ENCODE results near the gene RCBTB2.
A peak's percentile ranks its signal among the peaks of the same experiment; 100 is the strongest.

RCBTB2 gene

GRCh38 chr13:48485432-48485831 lies 47.4 kb downstream of the RCBTB2 start:
- POLR2A ChIA-PET: no interaction called here
- peaks cover 0 to 5% (median 0%) of the 10 kb centered on the region in 5 experiments for H3K9me3 ChIP-seq (ENCODE audit: control extremely low read depth in 1 of 5, control insufficient read depth in 4 of 5, insufficient read depth in 2 of 5, low read depth in 1 of 5, low read length in 4 of 5)
- peaks cover 0 to 30% (median 0%) of the 10 kb centered on the region in 4 experiments for H3K4me1 ChIP-seq (ENCODE audit: control extremely low read depth in 1 of 4, control insufficient read depth in 4 of 4, insufficient read depth in 4 of 4, low read length in 3 of 4)
- DNase-seq: no peak
- H3K27ac ChIP-seq (ENCODE audit: insufficient read depth in 1 of 2, low read depth in 1 of 2, low read length in 2 of 2, poor library complexity in 1 of 2, severe bottlenecking in 2 of 2): no peak overlapping the region
- H3K27me3 ChIP-seq (replicated peaks in 2 of 5; ENCODE audit: control insufficient read depth in 4 of 5, insufficient read depth in 5 of 5, low read length in 4 of 5): no peaks in the 10 kb centered on the region
- CTCF ChIA-PET: interaction anchor here (0.8 to 1.7 kb wide), 3 partner anchors 9 to 33 kb away, joined by 3 to 4 read pairs (median 3); no protein-coding TSS in a partner anchor
- peaks cover 0 to 18% (median 6%) of the 10 kb centered on the region in 4 experiments for H3K36me3 ChIP-seq (ENCODE audit: control insufficient read depth in 4 of 4, insufficient read depth in 4 of 4, low read length in 3 of 4)
- no peak overlapping the region for H3K4me3 ChIP-seq (ENCODE audit: control insufficient read depth in 1 of 7, extremely low read depth in 1 of 7, insufficient read depth in 4 of 7, low read depth in 2 of 7, low read length in 6 of 7)
- 100% methylated on average over 3 of the region's 3 CpGs for WGBS (ENCODE audit: insufficient coverage)

GRCh38 chr13:48483575-48483974 lies 49.3 kb downstream of the RCBTB2 start:
- POLR2A ChIA-PET: no interaction called here
- 93% methylated on average over 2 of the region's 3 CpGs for WGBS (ENCODE audit: insufficient coverage)

GRCh38 chr13:48478391-48478790 lies 54.5 kb downstream of the RCBTB2 start:
- Histone ChIP-seq H3K27ac (ENCODE audit: insufficient read depth in 1 of 2, low read depth in 1 of 2, low read length in 2 of 2, poor library complexity in 1 of 2, severe bottlenecking in 2 of 2) (no peak overlapping the region), H3K9me3 (ENCODE audit: control extremely low read depth in 1 of 5, control insufficient read depth in 4 of 5, insufficient read depth in 2 of 5, low read depth in 1 of 5, low read length in 4 of 5) (no peaks in the 10 kb centered on the region), H3K27me3 (replicated peaks in 2 of 5; ENCODE audit: control insufficient read depth in 4 of 5, insufficient read depth in 5 of 5, low read length in 4 of 5) (no peaks in the 10 kb centered on the region), H3K4me3 (ENCODE audit: control insufficient read depth in 1 of 7, extremely low read depth in 1 of 7, insufficient read depth in 4 of 7, low read depth in 2 of 7, low read length in 6 of 7) (no peak overlapping the region), H3K4me1 (ENCODE audit: control extremely low read depth in 1 of 4, control insufficient read depth in 4 of 4, insufficient read depth in 4 of 4, low read length in 3 of 4) (peaks cover 0 to 26% (median 0%) of the 10 kb centered on the region in 4 experiments), H3K36me3 (ENCODE audit: control insufficient read depth in 4 of 4, insufficient read depth in 4 of 4, low read length in 3 of 4) (peaks cover 9 to 44% (median 14%) of the 10 kb centered on the region in 4 experiments)
- WGBS (ENCODE audit: insufficient coverage): no CpG with 5 or more reads among the region's 1 CpG
- ChIA-PET POLR2A (no interaction called here), CTCF (interaction anchor here (1.1 kb wide), 1 partner anchor 14 kb away, joined by 3 read pairs; no protein-coding TSS in a partner anchor)
- DNase-seq: no peak

More at GRCh38 chr13:48483575-48483974, 49.3 kb downstream of the RCBTB2 start:
- no peak for DNase-seq
- Histone ChIP-seq H3K27me3 (replicated peaks in 2 of 5; ENCODE audit: control insufficient read depth in 4 of 5, insufficient read depth in 5 of 5, low read length in 4 of 5) (no peaks in the 10 kb centered on the region), H3K4me3 (ENCODE audit: control insufficient read depth in 1 of 7, extremely low read depth in 1 of 7, insufficient read depth in 4 of 7, low read depth in 2 of 7, low read length in 6 of 7) (no peak overlapping the region), H3K9me3 (ENCODE audit: control extremely low read depth in 1 of 5, control insufficient read depth in 4 of 5, insufficient read depth in 2 of 5, low read depth in 1 of 5, low read length in 4 of 5) (peaks cover 0 to 5% (median 0%) of the 10 kb centered on the region in 5 experiments), H3K4me1 (ENCODE audit: control extremely low read depth in 1 of 4, control insufficient read depth in 4 of 4, insufficient read depth in 4 of 4, low read length in 3 of 4) (peaks cover 0 to 13% (median 0%) of the 10 kb centered on the region in 4 experiments), H3K36me3 (ENCODE audit: control insufficient read depth in 4 of 4, insufficient read depth in 4 of 4, low read length in 3 of 4) (peaks cover 7 to 32% (median 11%) of the 10 kb centered on the region in 4 experiments), H3K27ac (ENCODE audit: insufficient read depth in 1 of 2, low read depth in 1 of 2, low read length in 2 of 2, poor library complexity in 1 of 2, severe bottlenecking in 2 of 2) (no peak overlapping the region)
- CTCF ChIA-PET: no interaction called here

- no peak overlapping the region for H3K27ac ChIP-seq (ENCODE audit: insufficient read depth in 1 of 2, low read depth in 1 of 2, low read length in 2 of 2, poor library complexity in 1 of 2, severe bottlenecking in 2 of 2)
- WGBS (ENCODE audit: insufficient coverage): no CpG with 5 or more reads among the region's 2 CpGs
- H3K27me3 ChIP-seq (replicated peaks in 2 of 5; ENCODE audit: control insufficient read depth in 4 of 5, insufficient read depth in 5 of 5, low read length in 4 of 5): no peaks in the 10 kb centered on the region
- ChIA-PET CTCF (interaction anchor here (1.1 to 1.5 kb wide), 2 partner anchors 9 to 18 kb away, joined by 3 to 4 read pairs; no protein-coding TSS in a partner anchor), POLR2A (no interaction called here)
- no peak for DNase-seq
- H3K9me3 ChIP-seq (ENCODE audit: control extremely low read depth in 1 of 5, control insufficient read depth in 4 of 5, insufficient read depth in 2 of 5, low read depth in 1 of 5, low read length in 4 of 5): no peaks in the 10 kb centered on the region
- H3K4me1 ChIP-seq (ENCODE audit: control extremely low read depth in 1 of 4, control insufficient read depth in 4 of 4, insufficient read depth in 4 of 4, low read length in 3 of 4): peaks cover 0 to 26% (median 0%) of the 10 kb centered on the region in 4 experiments
- H3K36me3 ChIP-seq (ENCODE audit: control insufficient read depth in 4 of 4, insufficient read depth in 4 of 4, low read length in 3 of 4): peaks cover 7 to 40% (median 12%) of the 10 kb centered on the region in 4 experiments
- H3K4me3 ChIP-seq (ENCODE audit: control insufficient read depth in 1 of 7, extremely low read depth in 1 of 7, insufficient read depth in 4 of 7, low read depth in 2 of 7, low read length in 6 of 7): no peak overlapping the region
Measured at GRCh38 chr13:48477191-48477855, 55.6 kb downstream of the RCBTB2 start.

- H3K4me1 ChIP-seq (ENCODE audit: control extremely low read depth in 1 of 4, control insufficient read depth in 4 of 4, insufficient read depth in 4 of 4, low read length in 3 of 4): peaks cover 0 to 26% (median 0%) of the 10 kb centered on the region in 4 experiments
- H3K27me3 ChIP-seq (replicated peaks in 2 of 5; ENCODE audit: control insufficient read depth in 4 of 5, insufficient read depth in 5 of 5, low read length in 4 of 5): no peaks in the 10 kb centered on the region
- no peaks in the 10 kb centered on the region for H3K9me3 ChIP-seq (ENCODE audit: control extremely low read depth in 1 of 5, control insufficient read depth in 4 of 5, insufficient read depth in 2 of 5, low read depth in 1 of 5, low read length in 4 of 5)
- 79% methylated on average over 2 of the region's 4 CpGs for WGBS (ENCODE audit: insufficient coverage)
- ChIA-PET CTCF (interaction anchor here (1.1 to 1.5 kb wide), 2 partner anchors 9 to 18 kb away, joined by 3 to 4 read pairs; no protein-coding TSS in a partner anchor), POLR2A (no interaction called here)
- H3K36me3 ChIP-seq (ENCODE audit: control insufficient read depth in 4 of 4, insufficient read depth in 4 of 4, low read length in 3 of 4): peaks cover 7 to 43% (median 12%) of the 10 kb centered on the region in 4 experiments
- H3K4me3 ChIP-seq (ENCODE audit: control insufficient read depth in 1 of 7, extremely low read depth in 1 of 7, insufficient read depth in 4 of 7, low read depth in 2 of 7, low read length in 6 of 7): no peak overlapping the region
- DNase-seq: no peak
- H3K27ac ChIP-seq (ENCODE audit: insufficient read depth in 1 of 2, low read depth in 1 of 2, low read length in 2 of 2, poor library complexity in 1 of 2, severe bottlenecking in 2 of 2): no peak overlapping the region
Measured at GRCh38 chr13:48476686-48477085, 56.2 kb downstream of the RCBTB2 start.

GRCh38 chr13:48476215-48476614 lies 56.7 kb downstream of the RCBTB2 start:
- ChIA-PET POLR2A (no interaction called here), CTCF (interaction anchor here (1.1 to 1.5 kb wide), 2 partner anchors 10 to 19 kb away, joined by 3 to 4 read pairs; no protein-coding TSS in a partner anchor)
- Histone ChIP-seq H3K27me3 (replicated peaks in 2 of 5; ENCODE audit: control insufficient read depth in 4 of 5, insufficient read depth in 5 of 5, low read length in 4 of 5) (no peaks in the 10 kb centered on the region), H3K4me3 (ENCODE audit: control insufficient read depth in 1 of 7, extremely low read depth in 1 of 7, insufficient read depth in 4 of 7, low read depth in 2 of 7, low read length in 6 of 7) (no peak overlapping the region), H3K4me1 (ENCODE audit: control extremely low read depth in 1 of 4, control insufficient read depth in 4 of 4, insufficient read depth in 4 of 4, low read length in 3 of 4) (peaks cover 0 to 26% (median 0%) of the 10 kb centered on the region in 4 experiments), H3K36me3 (ENCODE audit: control insufficient read depth in 4 of 4, insufficient read depth in 4 of 4, low read length in 3 of 4) (peaks cover 7 to 44% (median 12%) of the 10 kb centered on the region in 4 experiments), H3K27ac (ENCODE audit: insufficient read depth in 1 of 2, low read depth in 1 of 2, low read length in 2 of 2, poor library complexity in 1 of 2, severe bottlenecking in 2 of 2) (no peak overlapping the region), H3K9me3 (ENCODE audit: control extremely low read depth in 1 of 5, control insufficient read depth in 4 of 5, insufficient read depth in 2 of 5, low read depth in 1 of 5, low read length in 4 of 5) (no peaks in the 10 kb centered on the region)
- peak in 2 of 3 donors; percentile 30 to 41 for DNase-seq

- Histone ChIP-seq H3K36me3 (ENCODE audit: control insufficient read depth in 4 of 4, insufficient read depth in 4 of 4, low read length in 3 of 4) (peaks cover 3 to 43% (median 11%) of the 10 kb centered on the region in 4 experiments), H3K27ac (ENCODE audit: insufficient read depth in 1 of 2, low read depth in 1 of 2, low read length in 2 of 2, poor library complexity in 1 of 2, severe bottlenecking in 2 of 2) (no peak overlapping the region), H3K9me3 (ENCODE audit: control extremely low read depth in 1 of 5, control insufficient read depth in 4 of 5, insufficient read depth in 2 of 5, low read depth in 1 of 5, low read length in 4 of 5) (no peaks in the 10 kb centered on the region), H3K4me1 (ENCODE audit: control extremely low read depth in 1 of 4, control insufficient read depth in 4 of 4, insufficient read depth in 4 of 4, low read length in 3 of 4) (peaks cover 0 to 26% (median 0%) of the 10 kb centered on the region in 4 experiments), H3K27me3 (replicated peaks in 2 of 5; ENCODE audit: control insufficient read depth in 4 of 5, insufficient read depth in 5 of 5, low read length in 4 of 5) (no peaks in the 10 kb centered on the region), H3K4me3 (ENCODE audit: control insufficient read depth in 1 of 7, extremely low read depth in 1 of 7, insufficient read depth in 4 of 7, low read depth in 2 of 7, low read length in 6 of 7) (no peak overlapping the region)
- 100% methylated on average over 1 of the region's 2 CpGs for WGBS (ENCODE audit: insufficient coverage)
- DNase-seq: no peak
- ChIA-PET CTCF (interaction anchor here (0.7 kb wide), 1 partner anchor 21 kb away, joined by 3 read pairs; no protein-coding TSS in a partner anchor), POLR2A (no interaction called here)
Measured at GRCh38 chr13:48475230-48475629, 57.6 kb downstream of the RCBTB2 start.

Data from common myeloid progenitor, CD34-positive (primary cell).